Astrocyte of the hippocampus (primary cell): Measurements from ENCODE around the gene RPS6KC1.

Experiments used
- DNase-seq: peaks from one replicate; pipeline ENCODE4 v3.0.0; 2011; ENCODE audit warnings: low read depth, low spot score

The RPS6KC1 gene

DNA sequence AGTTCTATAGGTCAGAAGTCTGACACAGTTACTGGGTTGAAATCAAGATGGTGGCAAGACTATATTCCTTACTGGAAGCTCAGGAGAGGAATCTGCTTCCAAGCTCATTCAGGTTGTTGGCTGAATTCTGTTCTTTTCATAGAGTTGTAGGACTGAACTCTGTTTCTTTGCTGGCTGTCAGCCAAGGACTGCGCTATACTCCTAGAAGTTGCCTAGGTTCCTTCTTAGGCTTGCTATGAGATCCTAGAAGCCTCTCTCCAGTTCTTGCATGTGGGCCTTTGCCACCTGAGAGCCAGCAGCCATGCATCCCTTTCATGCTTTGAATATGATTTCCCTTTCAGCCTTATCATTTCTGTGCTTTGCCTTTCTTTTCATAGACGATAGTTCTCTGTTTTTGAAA, 176.4 kb downstream of the RPS6KC1 start:
- no peak for DNase-seq

DNA sequence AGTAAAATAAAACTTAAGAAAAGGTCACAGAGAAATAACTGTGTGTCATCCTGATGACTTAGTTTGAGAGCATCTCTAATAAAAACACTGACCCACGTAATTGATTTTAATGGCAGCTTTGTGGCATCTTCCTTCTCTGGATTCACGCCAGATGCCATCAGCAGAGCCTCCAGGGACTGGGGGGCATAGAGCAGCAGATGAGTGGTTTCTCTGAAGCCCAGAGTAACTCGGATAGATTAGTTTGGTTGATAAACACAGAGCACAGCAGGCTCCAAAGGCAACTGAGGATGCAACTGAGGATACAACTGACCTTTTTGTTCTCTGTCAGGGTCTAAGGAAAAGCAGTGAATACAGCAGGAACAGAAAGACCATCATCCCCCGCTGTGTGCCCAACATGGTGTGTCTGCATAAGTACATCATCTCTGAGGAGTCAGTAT, 180.8 kb downstream of the RPS6KC1 start:
- DNase-seq: no peak

- no peak for DNase-seq
Measured at GRCh38 chr1:213242883-213243282, 191.8 kb downstream of the RPS6KC1 start.

- peak; percentile 71 for DNase-seq
Measured at GRCh38 chr1:213244664-213245091, 193.6 kb downstream of the RPS6KC1 start.

- no peak for DNase-seq
Measured at GRCh38 chr1:213245260-213245910, 194.3 kb downstream of the RPS6KC1 start.

GRCh38 chr1:213247038-213247437, 196.0 kb downstream of the RPS6KC1 start:
- no peak for DNase-seq

DNA sequence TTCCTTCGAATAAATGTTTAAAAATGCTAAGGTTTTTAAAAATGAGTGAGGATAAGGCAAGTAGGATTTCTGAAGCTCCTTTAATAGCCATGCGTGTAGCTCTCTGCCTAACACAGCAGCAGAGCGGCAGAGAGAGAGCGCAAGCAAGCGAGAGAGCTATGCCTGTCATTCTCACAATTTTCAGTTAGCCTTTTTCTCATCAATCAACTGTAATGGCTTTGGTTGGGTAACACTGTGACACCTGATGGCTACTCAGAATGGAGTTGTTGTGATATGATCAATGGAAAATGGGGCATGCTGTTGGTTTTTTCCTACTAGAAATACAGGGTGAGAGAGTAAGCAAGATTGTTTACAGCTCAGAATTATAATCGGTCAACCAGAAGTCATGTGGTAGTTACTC, 198.4 kb downstream of the RPS6KC1 start:
- no peak for DNase-seq

GRCh38 chr1:213250041-213250440, 199.0 kb downstream of the RPS6KC1 start:
- DNase-seq: no peak

GRCh38 chr1:213250446-213250845, 199.4 kb downstream of the RPS6KC1 start:
- DNase-seq: no peak

DNA sequence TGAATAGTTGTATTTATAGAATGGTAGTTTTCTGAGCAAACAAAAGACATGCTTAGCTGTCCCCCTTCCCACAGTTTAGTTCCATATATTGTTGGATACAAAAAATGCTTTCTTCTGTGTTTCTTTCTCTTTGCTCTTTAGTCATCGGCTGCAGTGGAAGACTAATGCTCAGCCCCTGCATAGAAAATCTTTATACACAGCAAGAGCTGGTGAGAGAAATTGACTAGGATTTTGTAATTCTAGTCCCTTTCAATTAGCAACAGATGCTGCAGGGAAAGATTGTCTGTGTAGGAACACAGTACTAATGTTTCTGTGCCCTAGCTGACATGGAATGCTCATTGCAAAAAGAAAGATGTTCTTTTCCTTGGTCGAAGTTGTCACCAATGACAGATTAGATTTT, 200.9 kb downstream of the RPS6KC1 start:
- no peak for DNase-seq

- DNase-seq: no peak
Measured at GRCh38 chr1:213256438-213257087, 205.5 kb downstream of the RPS6KC1 start.

DNA sequence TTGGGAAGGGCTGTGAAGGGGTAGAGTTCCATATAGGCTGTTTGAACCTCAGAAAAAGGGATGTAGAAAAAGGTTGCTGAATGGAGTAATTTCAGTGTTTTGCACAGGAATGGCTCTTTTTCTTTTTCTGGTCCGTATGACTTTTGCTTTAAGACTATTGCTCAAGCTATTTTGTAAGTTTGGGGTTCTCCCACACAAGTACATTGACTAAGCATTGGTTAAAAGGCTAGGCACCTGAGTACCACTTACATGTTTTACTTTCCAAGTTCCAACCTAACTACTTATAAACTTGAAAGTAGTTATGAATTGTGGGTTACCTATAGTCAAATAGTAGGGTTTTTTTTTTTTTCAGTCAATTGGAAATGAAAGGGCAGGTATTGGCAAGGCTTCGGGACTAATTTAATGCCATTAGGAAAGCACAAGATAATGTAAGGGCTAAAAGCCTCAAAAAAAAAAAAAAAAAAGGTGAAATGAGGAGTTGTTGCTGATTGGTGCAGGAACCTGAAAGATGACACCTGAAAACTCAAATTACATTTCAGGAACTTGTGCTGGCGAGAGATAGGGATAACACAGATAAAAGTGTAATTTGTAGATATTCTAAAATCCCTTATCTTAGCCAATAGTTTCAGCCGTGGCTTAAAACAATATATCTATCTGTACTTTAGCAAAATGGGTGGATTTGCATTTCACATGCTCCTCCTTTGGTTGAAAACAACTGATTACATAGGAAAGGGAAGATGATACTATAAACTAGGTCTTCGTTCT, 209.5 kb downstream of the RPS6KC1 start:
- DNase-seq: no peak

GRCh38 chr1:213264531-213264930, 213.5 kb downstream of the RPS6KC1 start:
- no peak for DNase-seq

DNA sequence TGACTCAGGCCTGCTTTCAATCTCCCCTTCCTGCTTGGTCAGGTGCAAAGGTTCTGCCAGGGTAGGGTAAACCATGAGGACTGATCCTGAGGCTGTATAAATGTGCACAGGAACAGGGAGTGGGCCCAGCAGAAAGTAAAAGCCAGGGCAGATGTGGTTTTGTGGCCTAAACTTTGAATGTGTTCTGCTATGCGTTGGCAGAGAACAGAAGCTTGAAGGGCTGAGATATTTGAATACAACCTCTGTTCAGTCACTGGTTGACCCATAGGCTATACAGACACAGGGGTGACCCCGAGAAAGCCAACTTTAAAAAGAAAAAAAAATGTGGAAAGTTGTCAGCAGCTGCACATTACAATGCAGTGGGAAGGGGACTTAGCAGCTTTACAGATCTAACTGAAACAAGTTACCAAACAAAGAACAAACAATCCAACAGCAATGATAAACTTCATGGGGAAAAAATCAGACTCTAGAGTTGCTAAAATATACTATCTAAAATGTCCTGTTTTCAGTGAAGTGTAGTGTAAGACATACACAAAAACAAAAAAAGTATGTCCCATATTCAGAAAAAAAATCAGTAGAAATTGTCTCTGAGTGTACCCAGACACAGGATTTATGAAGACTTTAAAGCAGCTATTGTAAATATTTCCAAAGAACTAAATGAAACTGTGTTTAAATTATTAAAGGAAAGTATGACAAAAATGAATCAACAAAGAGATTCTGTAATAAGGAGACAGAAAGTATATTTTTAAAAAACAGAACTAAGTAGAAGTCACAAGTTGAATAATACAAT, 216.1 kb downstream of the RPS6KC1 start:
- peak; percentile 8 for DNase-seq

- peak; percentile 39 for DNase-seq
Measured at GRCh38 chr1:213268221-213268620, 217.2 kb downstream of the RPS6KC1 start.

GRCh38 chr1:213269829-213270228, 218.8 kb downstream of the RPS6KC1 start:
- DNase-seq: no peak

DNA sequence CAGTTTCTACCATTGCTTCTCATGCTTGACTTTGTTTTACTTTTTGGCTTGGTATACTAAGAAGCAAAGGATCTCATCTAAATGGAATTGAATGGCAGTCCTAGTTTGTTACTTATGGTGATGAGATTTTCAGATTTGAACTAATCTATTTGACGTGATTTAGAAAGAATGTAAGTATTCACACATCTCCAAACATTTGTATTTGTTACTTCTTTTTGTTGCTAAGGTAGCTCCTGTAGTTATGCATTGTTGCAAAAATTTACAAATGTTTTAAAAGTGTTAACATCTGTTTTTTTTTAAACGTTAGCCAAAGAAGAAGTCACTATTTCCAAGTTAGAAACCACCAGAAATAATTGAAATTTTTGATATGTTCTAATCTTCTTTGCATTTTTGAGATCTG, 222.5 kb downstream of the RPS6KC1 start:
- DNase-seq: no peak

GRCh38 chr1:213274140-213274539, 223.1 kb downstream of the RPS6KC1 start:
- DNase-seq: no peak

GRCh38 chr1:213275293-213275692, 224.3 kb downstream of the RPS6KC1 start:
- no peak for DNase-seq

- DNase-seq: no peak
Measured at GRCh38 chr1:213276236-213276635, 225.2 kb downstream of the RPS6KC1 start.

- DNase-seq: no peak
Measured at GRCh38 chr1:213277036-213277435, 226.0 kb downstream of the RPS6KC1 start.

DNA sequence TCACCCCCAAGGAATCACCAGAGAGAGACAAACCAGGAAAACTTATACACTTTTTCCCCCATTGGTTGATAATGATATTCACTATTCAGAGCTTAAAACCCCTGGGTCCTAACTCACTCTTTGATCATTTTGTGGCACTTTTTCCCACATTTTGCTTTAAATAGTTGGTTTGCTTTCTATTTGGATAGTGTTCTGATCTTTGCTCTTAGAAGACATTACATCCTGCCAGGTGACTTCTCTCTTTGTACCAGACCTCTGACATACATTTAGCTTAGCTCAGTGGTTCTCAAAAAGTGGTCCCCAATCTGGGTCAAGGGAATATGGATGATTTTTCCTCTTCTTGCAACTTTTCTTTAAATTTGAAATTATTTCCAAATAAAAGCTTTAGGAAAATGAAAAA, 228.4 kb downstream of the RPS6KC1 start:
- no peak for DNase-seq
